ENCODE results near the gene ILK. TPM values are rescaled to one million over a fixed set of nuclear protein-coding genes. Genes with fewer than 3 reads are reported as not detected.

ILK gene
- total and polyA plus RNA-seq, 10 of the 15 experiments (the other 5 are each of a cell fraction or from before 2014, with no cell fraction given): 51.8 to 163 (median 92.0) TPM

DNA sequence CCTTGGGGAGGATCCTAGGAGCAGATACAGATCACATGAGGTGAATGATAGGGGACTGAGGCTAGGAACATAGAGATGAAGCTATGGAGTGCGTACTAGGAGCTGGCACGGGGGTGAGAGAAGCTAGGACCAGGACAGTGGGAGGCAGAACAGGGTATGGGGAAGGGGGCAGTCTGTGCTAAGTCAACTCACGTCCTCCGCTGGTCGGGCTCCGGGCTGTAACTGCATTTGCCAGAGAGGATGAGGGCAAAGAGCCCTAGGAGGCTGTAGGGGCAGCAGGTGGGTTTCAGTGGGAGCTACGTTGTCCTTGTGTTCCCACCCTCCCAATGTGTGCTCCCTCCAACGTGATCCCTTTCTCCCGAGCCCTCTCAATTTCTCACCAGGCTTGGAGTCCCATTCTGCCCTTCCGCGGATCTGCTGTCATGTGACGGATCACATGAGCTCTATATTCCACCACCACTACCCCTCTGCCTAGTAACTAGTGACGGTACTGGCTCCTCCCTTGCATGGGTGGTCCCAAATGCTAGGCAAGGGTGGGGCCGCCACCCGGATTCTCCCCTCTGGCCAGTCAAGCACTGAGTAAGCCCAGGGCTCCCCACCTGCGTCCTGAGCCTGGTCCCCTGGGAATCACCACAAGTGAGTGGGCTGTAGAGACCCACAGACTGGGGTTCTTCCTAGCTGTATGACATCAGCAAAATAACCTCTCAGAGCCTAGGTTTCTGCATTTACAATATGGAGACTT lies 15.6 kb downstream of the ILK start, which contains the start of gene TPP1 (continued):
- TF ChIP-seq, protein P1, sequence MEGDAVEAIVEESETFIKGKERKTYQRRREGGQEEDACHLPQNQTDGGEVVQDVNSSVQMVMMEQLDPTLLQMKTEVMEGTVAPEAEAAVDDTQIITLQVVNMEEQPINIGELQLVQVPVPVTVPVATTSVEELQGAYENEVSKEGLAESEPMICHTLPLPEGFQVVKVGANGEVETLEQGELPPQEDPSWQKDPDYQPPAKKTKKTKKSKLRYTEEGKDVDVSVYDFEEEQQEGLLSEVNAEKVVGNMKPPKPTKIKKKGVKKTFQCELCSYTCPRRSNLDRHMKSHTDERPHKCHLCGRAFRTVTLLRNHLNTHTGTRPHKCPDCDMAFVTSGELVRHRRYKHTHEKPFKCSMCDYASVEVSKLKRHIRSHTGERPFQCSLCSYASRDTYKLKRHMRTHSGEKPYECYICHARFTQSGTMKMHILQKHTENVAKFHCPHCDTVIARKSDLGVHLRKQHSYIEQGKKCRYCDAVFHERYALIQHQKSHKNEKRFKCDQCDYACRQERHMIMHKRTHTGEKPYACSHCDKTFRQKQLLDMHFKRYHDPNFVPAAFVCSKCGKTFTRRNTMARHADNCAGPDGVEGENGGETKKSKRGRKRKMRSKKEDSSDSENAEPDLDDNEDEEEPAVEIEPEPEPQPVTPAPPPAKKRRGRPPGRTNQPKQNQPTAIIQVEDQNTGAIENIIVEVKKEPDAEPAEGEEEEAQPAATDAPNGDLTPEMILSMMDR (IDR thresholded peaks at IDR 0.05 in 2 of 3, conservative IDR thresholded peaks at IDR 0.05 in 1 of 3; ENCODE audit: control insufficient read depth in 2 of 3, extremely low read depth in 1 of 3, insufficient read depth in 1 of 3, low read depth in 3 of 3, low read length in 3 of 3): no peak
- TF ChIP-seq POLR2A (IDR thresholded peaks at IDR 0.05; ENCODE audit: low read depth, low read length) (peak; percentile 76), E2F8 (IDR thresholded peaks at IDR 0.05; ENCODE audit: low read depth, partially characterized antibody) (no peak), FOS (IDR thresholded peaks at IDR 0.05; ENCODE audit: borderline replicate concordance, extremely low read depth, insufficient read length) (peak; percentile 88), MEF2B (IDR thresholded peaks at IDR 0.05; ENCODE audit: partially characterized antibody, poor library complexity, severe bottlenecking) (peak; percentile 98), SRF (IDR thresholded peaks at IDR 0.05; ENCODE audit: low read depth in 2 of 2, low read length in 2 of 2) (no peak), SP1 (IDR thresholded peaks at IDR 0.05; ENCODE audit: low read depth, low read length) (peak; percentile 77), NBN (IDR thresholded peaks at IDR 0.05) (peak; percentile 88), MTA2 (IDR thresholded peaks at IDR 0.05; ENCODE audit: low read depth) (peak; percentile 31; the same call in 1 of the 2 replicates), RAD51 (IDR thresholded peaks at IDR 0.05) (peak; percentile 100), E2F4 (IDR thresholded peaks at IDR 0.05; ENCODE audit: low read depth, low read length) (0 out of 2 replicates have a peak, but pooled peaks have one; percentile 22), PML (IDR thresholded peaks at IDR 0.05; ENCODE audit: low read length) (no peak), RFX5 (IDR thresholded peaks at IDR 0.05; ENCODE audit: low read depth, low read length) (peak; percentile 100), EED (IDR thresholded peaks at IDR 0.05; ENCODE audit: low read depth) (peak; percentile 71)
- TF ChIP-seq, protein P2, sequence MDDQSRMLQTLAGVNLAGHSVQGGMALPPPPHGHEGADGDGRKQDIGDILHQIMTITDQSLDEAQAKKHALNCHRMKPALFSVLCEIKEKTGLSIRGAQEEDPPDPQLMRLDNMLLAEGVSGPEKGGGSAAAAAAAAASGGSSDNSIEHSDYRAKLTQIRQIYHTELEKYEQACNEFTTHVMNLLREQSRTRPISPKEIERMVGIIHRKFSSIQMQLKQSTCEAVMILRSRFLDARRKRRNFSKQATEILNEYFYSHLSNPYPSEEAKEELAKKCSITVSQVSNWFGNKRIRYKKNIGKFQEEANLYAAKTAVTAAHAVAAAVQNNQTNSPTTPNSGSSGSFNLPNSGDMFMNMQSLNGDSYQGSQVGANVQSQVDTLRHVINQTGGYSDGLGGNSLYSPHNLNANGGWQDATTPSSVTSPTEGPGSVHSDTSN (IDR thresholded peaks at IDR 0.05; ENCODE audit: insufficient replicate concordance, low read depth, low read length): no peak
- TF ChIP-seq, protein P3, sequence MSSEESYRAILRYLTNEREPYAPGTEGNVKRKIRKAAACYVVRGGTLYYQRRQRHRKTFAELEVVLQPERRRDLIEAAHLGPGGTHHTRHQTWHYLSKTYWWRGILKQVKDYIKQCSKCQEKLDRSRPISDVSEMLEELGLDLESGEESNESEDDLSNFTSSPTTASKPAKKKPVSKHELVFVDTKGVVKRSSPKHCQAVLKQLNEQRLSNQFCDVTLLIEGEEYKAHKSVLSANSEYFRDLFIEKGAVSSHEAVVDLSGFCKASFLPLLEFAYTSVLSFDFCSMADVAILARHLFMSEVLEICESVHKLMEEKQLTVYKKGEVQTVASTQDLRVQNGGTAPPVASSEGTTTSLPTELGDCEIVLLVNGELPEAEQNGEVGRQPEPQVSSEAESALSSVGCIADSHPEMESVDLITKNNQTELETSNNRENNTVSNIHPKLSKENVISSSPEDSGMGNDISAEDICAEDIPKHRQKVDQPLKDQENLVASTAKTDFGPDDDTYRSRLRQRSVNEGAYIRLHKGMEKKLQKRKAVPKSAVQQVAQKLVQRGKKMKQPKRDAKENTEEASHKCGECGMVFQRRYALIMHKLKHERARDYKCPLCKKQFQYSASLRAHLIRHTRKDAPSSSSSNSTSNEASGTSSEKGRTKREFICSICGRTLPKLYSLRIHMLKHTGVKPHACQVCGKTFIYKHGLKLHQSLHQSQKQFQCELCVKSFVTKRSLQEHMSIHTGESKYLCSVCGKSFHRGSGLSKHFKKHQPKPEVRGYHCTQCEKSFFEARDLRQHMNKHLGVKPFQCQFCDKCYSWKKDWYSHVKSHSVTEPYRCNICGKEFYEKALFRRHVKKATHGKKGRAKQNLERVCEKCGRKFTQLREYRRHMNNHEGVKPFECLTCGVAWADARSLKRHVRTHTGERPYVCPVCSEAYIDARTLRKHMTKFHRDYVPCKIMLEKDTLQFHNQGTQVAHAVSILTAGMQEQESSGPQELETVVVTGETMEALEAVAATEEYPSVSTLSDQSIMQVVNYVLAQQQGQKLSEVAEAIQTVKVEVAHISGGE (CRISPR knock-in tag; IDR thresholded peaks at IDR 0.05): no peak
- TF ChIP-seq, protein P4, sequence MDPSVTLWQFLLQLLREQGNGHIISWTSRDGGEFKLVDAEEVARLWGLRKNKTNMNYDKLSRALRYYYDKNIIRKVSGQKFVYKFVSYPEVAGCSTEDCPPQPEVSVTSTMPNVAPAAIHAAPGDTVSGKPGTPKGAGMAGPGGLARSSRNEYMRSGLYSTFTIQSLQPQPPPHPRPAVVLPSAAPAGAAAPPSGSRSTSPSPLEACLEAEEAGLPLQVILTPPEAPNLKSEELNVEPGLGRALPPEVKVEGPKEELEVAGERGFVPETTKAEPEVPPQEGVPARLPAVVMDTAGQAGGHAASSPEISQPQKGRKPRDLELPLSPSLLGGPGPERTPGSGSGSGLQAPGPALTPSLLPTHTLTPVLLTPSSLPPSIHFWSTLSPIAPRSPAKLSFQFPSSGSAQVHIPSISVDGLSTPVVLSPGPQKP (IDR thresholded peaks at IDR 0.05; ENCODE audit: low read depth, low read length): peak; percentile 66; the same call in 1 of the 2 replicates

Data from GM12878 (cell line).